Neural cell (in vitro differentiated cells): Measurements from ENCODE around the gene FAM171A1. TPM values are rescaled to one million over a fixed set of nuclear protein-coding genes. Genes with fewer than 3 reads are reported as not detected.

Experiments used
- H2AFZ ChIP-seq: fragments of 200-600, 300-800 bp; sonication (generic), shearing (Covaris generic); 2 replicates; pipeline ENCODE4 v1.6.0; 2014; ENCODE audit warnings: low read depth, mild to moderate bottlenecking, antibody characterized with exemption, low read length, moderate library complexity
- H3F3A ChIP-seq: fragments of 200-600 bp; shearing (Covaris generic); 2 replicates; pipeline ENCODE4 v1.6.1; 2016; ENCODE audit warnings: mild to moderate bottlenecking, moderate library complexity, mixed read lengths, antibody characterized with exemption, low read length; ENCODE audit not compliant: insufficient read depth, poor library complexity, severe bottlenecking
- H3K27ac ChIP-seq: fragments of 200-600, 300-800 bp; sonication (generic), shearing (Covaris generic); 2 replicates; pipeline ENCODE4 v1.5.1; 2014; ENCODE audit warnings: mild to moderate bottlenecking, low read length, moderate library complexity
- H3K27me3 ChIP-seq: fragments of 300-800, 200-600 bp; sonication (generic), shearing (Covaris generic); 2 replicates; pipeline ENCODE4 v1.6.0; 2014; ENCODE audit warnings: mild to moderate bottlenecking, low read depth, low read length, moderate library complexity; ENCODE audit not compliant: insufficient read depth
- H3K36me3 ChIP-seq: fragments of 300-800, 200-600 bp; sonication (generic), shearing (Covaris generic); 2 replicates; pipeline ENCODE4 v1.5.1; 2014; ENCODE audit warnings: mild to moderate bottlenecking, antibody characterized with exemption, low read length, moderate library complexity; ENCODE audit not compliant: insufficient read depth
- H3K4me2 ChIP-seq: fragments of 300-800, 200-600 bp; sonication (generic), shearing (Covaris generic); 2 replicates; pipeline ENCODE4 v1.6.0; 2014; ENCODE audit warnings: mild to moderate bottlenecking, low read length
- H3K4me3 ChIP-seq: fragments of 300-800, 200-600 bp; sonication (generic), shearing (Covaris generic); 2 replicates; pipeline ENCODE4 v1.5.1; 2014; ENCODE audit warnings: mild to moderate bottlenecking, low read length, moderate library complexity
- H3K79me2 ChIP-seq: fragments of 200-600 bp; shearing (Covaris generic); replicated peaks from 2 replicates; pipeline ENCODE4 v1.6.0; 2014; ENCODE audit warnings: mild to moderate bottlenecking, low read length, moderate library complexity; ENCODE audit not compliant: insufficient read depth
- H3K9ac ChIP-seq: fragments of 300-800, 200-600 bp; sonication (generic), shearing (Covaris generic); 2 replicates; pipeline ENCODE4 v1.6.1; 2016; ENCODE audit warnings: mild to moderate bottlenecking, low read length, mixed read lengths
- H3K9me2 ChIP-seq: fragments of 200-600 bp; shearing (Covaris generic); 2 replicates; pipeline ENCODE4 v1.6.1; 2016; ENCODE audit warnings: mild to moderate bottlenecking, low read length, mixed read lengths; ENCODE audit not compliant: insufficient read depth
- H3K9me3 ChIP-seq: fragments of 200-600, 300-800 bp; sonication (generic), shearing (Covaris generic); 2 replicates; pipeline ENCODE4 v1.6.1; 2016; ENCODE audit warnings: mild to moderate bottlenecking, mixed run types, low read length, moderate library complexity, mixed read lengths
- H4K20me1 ChIP-seq: fragments of 200-600 bp; shearing (Covaris generic); 2 replicates; pipeline ENCODE4 v1.6.1; 2016; ENCODE audit warnings: mild to moderate bottlenecking, mixed run types; ENCODE audit not compliant: insufficient read depth
- EP300 ChIP-seq: fragments of 450-650 bp; conservative IDR thresholded peaks from 2 replicates; pipeline ENCODE4 v1.6.1; 2014; ENCODE audit warnings: antibody characterized with exemption, mild to moderate bottlenecking, moderate library complexity; ENCODE audit not compliant: poor library complexity, severe bottlenecking
- EZH2 ChIP-seq: fragments of 200-600, 300-800 bp; shearing (Covaris generic), sonication (generic); IDR thresholded peaks from 2 replicates; pipeline ENCODE4 v1.6.1; 2014; ENCODE audit warnings: antibody characterized with exemption, low read length, borderline replicate concordance, mild to moderate bottlenecking; ENCODE audit not compliant: insufficient read depth, poor library complexity, severe bottlenecking
- MXI1 ChIP-seq: fragments of 450-650 bp; conservative IDR thresholded peaks from 2 replicates; pipeline ENCODE4 v1.6.1; 2014; ENCODE audit warnings: antibody characterized with exemption, mild to moderate bottlenecking; ENCODE audit not compliant: poor library complexity, severe bottlenecking
- POLR2AphosphoS5 ChIP-seq: IDR thresholded peaks from 2 replicates; pipeline ENCODE4 v1.6.1; 2012
- RAD21 ChIP-seq: fragments of 450-650 bp; conservative IDR thresholded peaks from 2 replicates; pipeline ENCODE4 v1.6.1; 2014; ENCODE audit warnings: antibody characterized with exemption, mild to moderate bottlenecking, moderate library complexity
- SMC3 ChIP-seq: fragments of 450-650 bp; conservative IDR thresholded peaks from 2 replicates; pipeline ENCODE4 v1.6.1; 2014; ENCODE audit warnings: antibody characterized with exemption, mild to moderate bottlenecking, moderate library complexity; ENCODE audit not compliant: poor library complexity
- TAF1 ChIP-seq: IDR thresholded peaks from 2 replicates; pipeline ENCODE4 v1.6.1; 2012; ENCODE audit warnings: low read depth
- polyA plus RNA-seq: library from polyadenylated mRNA; depleted of rRNA; stranded (reverse); fragments of >200 nt; gene quantifications from 2 replicates; pipeline ENCODE4 v1.2.3, GENCODE V29; 2014
- TF ChIP-seq, protein P1 (sequence below): fragments of 450-650 bp; IDR thresholded peaks from 2 replicates; pipeline ENCODE4 v1.5.1; 2014; ENCODE audit warnings: antibody characterized with exemption, mild to moderate bottlenecking, moderate library complexity; ENCODE audit not compliant: poor library complexity, severe bottlenecking
- TF ChIP-seq, protein P2 (sequence below): IDR thresholded peaks from 2 replicates; pipeline ENCODE4 v1.6.1; 2012; ENCODE audit warnings: borderline replicate concordance

Gene FAM171A1
- polyA plus RNA-seq, 1 donor from 2014 or later: 28.8 TPM

DNA sequence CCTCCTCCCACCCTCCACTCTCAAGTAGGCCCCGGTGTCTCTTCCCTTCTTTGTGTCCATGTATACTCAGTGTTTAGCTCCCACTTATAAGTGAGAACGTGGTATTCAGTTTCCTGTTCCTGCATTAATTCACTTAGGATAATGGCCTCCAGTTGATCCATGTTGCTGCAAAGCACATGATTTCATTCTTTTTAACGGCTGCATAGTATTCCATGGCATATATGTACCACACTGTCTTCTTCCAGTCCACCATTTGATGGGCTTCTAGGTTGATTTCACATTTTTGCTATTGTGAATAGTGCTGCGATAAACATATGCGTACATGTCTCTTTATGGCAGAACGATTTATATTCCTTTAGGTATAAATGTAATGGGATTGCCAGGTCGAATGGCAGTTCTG, 51.0 kb downstream of the FAM171A1 start:
- Histone ChIP-seq H4K20me1 (no peaks in the 10 kb centered on the region), H3F3A (no peaks in the 10 kb centered on the region)
- no peak for TF ChIP-seq RAD21
- no peak for TF ChIP-seq EP300
- TF ChIP-seq MXI1: no peak

DNA sequence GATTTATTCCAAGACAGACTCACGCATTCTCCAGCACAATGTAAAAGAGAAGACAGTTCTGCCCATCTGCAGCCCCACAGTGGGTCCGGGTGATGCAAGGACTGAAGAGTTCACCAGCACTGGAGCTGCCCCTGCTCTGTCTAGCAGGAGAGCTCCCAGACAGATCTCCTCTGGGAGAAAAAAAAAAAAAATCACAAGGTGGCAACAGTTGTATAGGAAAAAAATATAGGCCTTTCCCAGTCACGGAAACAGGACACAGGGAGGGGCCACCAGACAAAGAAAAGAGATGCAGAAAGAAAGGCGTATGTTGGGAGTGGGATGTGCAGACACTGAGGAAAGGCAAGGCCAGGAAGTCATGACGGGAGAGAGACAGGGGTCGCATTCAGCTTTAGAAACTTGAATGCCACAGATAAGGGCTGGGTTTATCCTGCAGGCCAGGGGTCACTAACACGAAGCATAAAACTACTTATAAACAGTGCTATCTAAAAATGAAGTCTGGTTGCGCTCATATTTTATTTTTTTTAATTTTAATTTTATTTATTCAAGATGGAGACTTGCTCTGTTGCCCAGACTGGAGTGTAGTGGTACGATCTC, 54.1 kb downstream of the FAM171A1 start:
- no peaks in the 10 kb centered on the region for H3K27me3 ChIP-seq
- H3F3A ChIP-seq: no peaks in the 10 kb centered on the region
- H3K4me2 ChIP-seq: no peak overlapping the region
- H3K79me2 ChIP-seq: peaks cover 3% of the 10 kb centered on the region
- H4K20me1 ChIP-seq: no peaks in the 10 kb centered on the region
- no peaks in the 10 kb centered on the region for H3K9me2 ChIP-seq
- no peaks in the 10 kb centered on the region for H3K36me3 ChIP-seq
- no peaks in the 10 kb centered on the region for H3K9me3 ChIP-seq
- no peak overlapping the region for H3K9ac ChIP-seq
- H3K27ac ChIP-seq: no peak overlapping the region
- H2AFZ ChIP-seq: no peak overlapping the region
- no peak overlapping the region for H3K4me3 ChIP-seq
- no peak for TF ChIP-seq SMC3
- TF ChIP-seq EZH2: no peak
- TF ChIP-seq MXI1: no peak
- TF ChIP-seq, protein P1, sequence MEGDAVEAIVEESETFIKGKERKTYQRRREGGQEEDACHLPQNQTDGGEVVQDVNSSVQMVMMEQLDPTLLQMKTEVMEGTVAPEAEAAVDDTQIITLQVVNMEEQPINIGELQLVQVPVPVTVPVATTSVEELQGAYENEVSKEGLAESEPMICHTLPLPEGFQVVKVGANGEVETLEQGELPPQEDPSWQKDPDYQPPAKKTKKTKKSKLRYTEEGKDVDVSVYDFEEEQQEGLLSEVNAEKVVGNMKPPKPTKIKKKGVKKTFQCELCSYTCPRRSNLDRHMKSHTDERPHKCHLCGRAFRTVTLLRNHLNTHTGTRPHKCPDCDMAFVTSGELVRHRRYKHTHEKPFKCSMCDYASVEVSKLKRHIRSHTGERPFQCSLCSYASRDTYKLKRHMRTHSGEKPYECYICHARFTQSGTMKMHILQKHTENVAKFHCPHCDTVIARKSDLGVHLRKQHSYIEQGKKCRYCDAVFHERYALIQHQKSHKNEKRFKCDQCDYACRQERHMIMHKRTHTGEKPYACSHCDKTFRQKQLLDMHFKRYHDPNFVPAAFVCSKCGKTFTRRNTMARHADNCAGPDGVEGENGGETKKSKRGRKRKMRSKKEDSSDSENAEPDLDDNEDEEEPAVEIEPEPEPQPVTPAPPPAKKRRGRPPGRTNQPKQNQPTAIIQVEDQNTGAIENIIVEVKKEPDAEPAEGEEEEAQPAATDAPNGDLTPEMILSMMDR: no peak
- no peak for TF ChIP-seq TAF1
- no peak for TF ChIP-seq RAD21
- TF ChIP-seq EP300: no peak
- TF ChIP-seq POLR2AphosphoS5: no peak
- TF ChIP-seq, protein P2, sequence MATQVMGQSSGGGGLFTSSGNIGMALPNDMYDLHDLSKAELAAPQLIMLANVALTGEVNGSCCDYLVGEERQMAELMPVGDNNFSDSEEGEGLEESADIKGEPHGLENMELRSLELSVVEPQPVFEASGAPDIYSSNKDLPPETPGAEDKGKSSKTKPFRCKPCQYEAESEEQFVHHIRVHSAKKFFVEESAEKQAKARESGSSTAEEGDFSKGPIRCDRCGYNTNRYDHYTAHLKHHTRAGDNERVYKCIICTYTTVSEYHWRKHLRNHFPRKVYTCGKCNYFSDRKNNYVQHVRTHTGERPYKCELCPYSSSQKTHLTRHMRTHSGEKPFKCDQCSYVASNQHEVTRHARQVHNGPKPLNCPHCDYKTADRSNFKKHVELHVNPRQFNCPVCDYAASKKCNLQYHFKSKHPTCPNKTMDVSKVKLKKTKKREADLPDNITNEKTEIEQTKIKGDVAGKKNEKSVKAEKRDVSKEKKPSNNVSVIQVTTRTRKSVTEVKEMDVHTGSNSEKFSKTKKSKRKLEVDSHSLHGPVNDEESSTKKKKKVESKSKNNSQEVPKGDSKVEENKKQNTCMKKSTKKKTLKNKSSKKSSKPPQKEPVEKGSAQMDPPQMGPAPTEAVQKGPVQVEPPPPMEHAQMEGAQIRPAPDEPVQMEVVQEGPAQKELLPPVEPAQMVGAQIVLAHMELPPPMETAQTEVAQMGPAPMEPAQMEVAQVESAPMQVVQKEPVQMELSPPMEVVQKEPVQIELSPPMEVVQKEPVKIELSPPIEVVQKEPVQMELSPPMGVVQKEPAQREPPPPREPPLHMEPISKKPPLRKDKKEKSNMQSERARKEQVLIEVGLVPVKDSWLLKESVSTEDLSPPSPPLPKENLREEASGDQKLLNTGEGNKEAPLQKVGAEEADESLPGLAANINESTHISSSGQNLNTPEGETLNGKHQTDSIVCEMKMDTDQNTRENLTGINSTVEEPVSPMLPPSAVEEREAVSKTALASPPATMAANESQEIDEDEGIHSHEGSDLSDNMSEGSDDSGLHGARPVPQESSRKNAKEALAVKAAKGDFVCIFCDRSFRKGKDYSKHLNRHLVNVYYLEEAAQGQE: no peak

More for the DNA sequence above, 51.0 kb downstream of the FAM171A1 start:
- Histone ChIP-seq H3K4me2 (no peak overlapping the region), H3K9ac (no peak overlapping the region), H3K27ac (no peak overlapping the region), H3K36me3 (no peaks in the 10 kb centered on the region), H3K9me3 (no peaks in the 10 kb centered on the region), H2AFZ (no peak overlapping the region), H3K79me2 (no peaks in the 10 kb centered on the region), H3K9me2 (no peaks in the 10 kb centered on the region), H3K4me3 (no peak overlapping the region), H3K27me3 (no peaks in the 10 kb centered on the region)
